Caco-2 (cell line): Measurements from ENCODE around the gene ALPL. TPM values are rescaled to one million over a fixed set of nuclear protein-coding genes. Genes with fewer than 3 reads are reported as not detected.

Experiments used
- BruUV-seq: library from RNA; stranded (reverse); fragments of 400-500 nt; replicated peaks from 2 replicates; lab custom pipeline; 2021; lab: Mats Ljungman, UMichigan
- CTCF ChIA-PET: fragments of 300-600 bp; sonication (Branson Sonifier 250); formaldehyde crosslinking; loops from one replicate; lab custom pipeline; 2022; ENCODE audit warnings: antibody characterized with exemption; lab: Charles Lee
- POLR2A ChIA-PET: fragments of 300-600 bp; sonication (Branson Sonifier 250); formaldehyde crosslinking; loops from one replicate; lab custom pipeline; 2022; ENCODE audit warnings: antibody characterized with exemption; lab: Charles Lee
- DNase-seq, 2 experiments: peaks; one replicate each; pipeline versions ENCODE4 v3.0.0 to v3.0.0-alpha.2; 2020 to 2022
- H3K27me3 ChIP-seq: replicated peaks from 2 replicates; pipeline ENCODE4 v1.6.0; 2011; ENCODE audit warnings: low read length; ENCODE audit not compliant: control insufficient read depth, insufficient read depth
- H3K36me3 ChIP-seq: 2 replicates; pipeline ENCODE4 v1.5.1; 2011; ENCODE audit warnings: low read length; ENCODE audit not compliant: control insufficient read depth, insufficient read depth
- H3K4me1 ChIP-seq: fragments of 250-450 bp; sonication (Bioruptor Pico); 2 replicates; pipeline ENCODE4 v1.5.1; 2020; ENCODE audit warnings: mild to moderate bottlenecking
- H3K4me3 ChIP-seq: 2 replicates; pipeline ENCODE4 v1.5.1; 2011; ENCODE audit warnings: low read depth, mild to moderate bottlenecking, control low read depth, low read length
- H3K9me3 ChIP-seq: fragments of 250-450 bp; sonication (Bioruptor Pico); 2 replicates; pipeline ENCODE4 v1.5.1; 2020; ENCODE audit warnings: mild to moderate bottlenecking, moderate library complexity
- H3K27ac Mint-ChIP-seq: one replicate; pipeline ENCODE4 v1.8.0; 2022; ENCODE audit warnings: mixed read lengths; ENCODE audit not compliant: unreplicated experiment
- H3K27me3 Mint-ChIP-seq: one replicate; pipeline ENCODE4 v1.8.0; 2022; ENCODE audit warnings: mixed read lengths; ENCODE audit not compliant: insufficient read depth, unreplicated experiment
- H3K36me3 Mint-ChIP-seq: one replicate; pipeline ENCODE4 v1.8.0; 2022; ENCODE audit warnings: mild to moderate bottlenecking, mixed read lengths; ENCODE audit not compliant: insufficient read depth, unreplicated experiment
- H3K4me1 Mint-ChIP-seq: one replicate; pipeline ENCODE4 v1.8.0; 2022; ENCODE audit warnings: low read depth, mixed read lengths; ENCODE audit not compliant: unreplicated experiment
- H3K4me3 Mint-ChIP-seq: one replicate; pipeline ENCODE4 v1.8.0; 2022; ENCODE audit warnings: mild to moderate bottlenecking, moderate library complexity, mixed read lengths; ENCODE audit not compliant: unreplicated experiment
- H3K9me3 Mint-ChIP-seq: one replicate; pipeline ENCODE4 v1.8.0; 2022; ENCODE audit warnings: mixed read lengths; ENCODE audit not compliant: unreplicated experiment
- intact Hi-C: fragments of 100-400 bp; cut with micrococcal nuclease; formaldehyde crosslinking; loops from one replicate; pipeline ENCODE4 v1.10.0; 2022; ENCODE audit not compliant: unreplicated experiment
- total RNA-seq: library from RNA; stranded (reverse); gene quantifications from 2 replicates; pipeline ENCODE4 v1.2.3, GENCODE V29; 2022
- TF ChIP-seq, protein P1 (sequence below), 2 experiments: fragments of 200-600 bp in 1 of 2; IDR thresholded peaks; 1 replicate in 1 of 2; 2 replicates in 1 of 2; pipeline versions ENCODE4 v1.5.1 to v1.8.0; 2011 to 2022; ENCODE audit warnings: antibody characterized with exemption in 1 of 2, control low read depth in 1 of 2, inconsistent platforms in 1 of 2, low read depth in 1 of 2, low read length in 1 of 2, mild to moderate bottlenecking in 1 of 2, moderate library complexity in 1 of 2; ENCODE audit not compliant: insufficient read depth in 1 of 2, severe bottlenecking in 1 of 2, unreplicated experiment in 1 of 2

ALPL gene
- total RNA-seq, 1 experiment from 2014 or later: 0.79 TPM

DNA sequence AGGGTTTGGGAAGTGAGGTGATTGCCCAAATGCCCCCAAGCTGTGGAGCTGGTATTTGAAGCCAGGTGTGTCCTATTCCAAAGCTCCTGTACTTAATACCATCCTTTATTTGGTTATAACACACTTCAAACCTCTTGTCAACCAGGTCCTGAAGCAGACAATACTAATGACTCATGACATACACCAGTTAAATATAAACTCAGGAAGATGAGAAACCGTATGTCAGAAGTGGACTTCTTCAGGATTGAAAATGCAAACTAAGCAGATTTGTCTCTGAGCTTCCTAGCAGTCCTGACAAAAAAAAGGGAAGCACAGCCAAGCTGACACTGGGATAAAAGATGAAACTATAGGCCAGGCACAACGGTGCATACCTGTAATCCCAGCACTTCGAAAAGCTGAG is 70.6 kb downstream of the ALPL start:
- no peak for DNase-seq
- Mint-ChIP-seq H3K27me3 (no peaks in the 10 kb centered on the region), H3K4me1 (no peaks in the 10 kb centered on the region), H3K4me3 (no peak overlapping the region), H3K9me3 (no peaks in the 10 kb centered on the region), H3K36me3 (no peaks in the 10 kb centered on the region), H3K27ac (no peak overlapping the region)
- H3K4me1 ChIP-seq: no peaks in the 10 kb centered on the region
- POLR2A ChIA-PET: no interaction called here
- H3K27me3 ChIP-seq: no peaks in the 10 kb centered on the region
- intact Hi-C loops: no loop called here
- BruUV-seq: no TSS peak
- H3K36me3 ChIP-seq: no peaks in the 10 kb centered on the region
- H3K4me3 ChIP-seq: no peak overlapping the region
- no peaks in the 10 kb centered on the region for H3K9me3 ChIP-seq
- TF ChIP-seq, protein P1, sequence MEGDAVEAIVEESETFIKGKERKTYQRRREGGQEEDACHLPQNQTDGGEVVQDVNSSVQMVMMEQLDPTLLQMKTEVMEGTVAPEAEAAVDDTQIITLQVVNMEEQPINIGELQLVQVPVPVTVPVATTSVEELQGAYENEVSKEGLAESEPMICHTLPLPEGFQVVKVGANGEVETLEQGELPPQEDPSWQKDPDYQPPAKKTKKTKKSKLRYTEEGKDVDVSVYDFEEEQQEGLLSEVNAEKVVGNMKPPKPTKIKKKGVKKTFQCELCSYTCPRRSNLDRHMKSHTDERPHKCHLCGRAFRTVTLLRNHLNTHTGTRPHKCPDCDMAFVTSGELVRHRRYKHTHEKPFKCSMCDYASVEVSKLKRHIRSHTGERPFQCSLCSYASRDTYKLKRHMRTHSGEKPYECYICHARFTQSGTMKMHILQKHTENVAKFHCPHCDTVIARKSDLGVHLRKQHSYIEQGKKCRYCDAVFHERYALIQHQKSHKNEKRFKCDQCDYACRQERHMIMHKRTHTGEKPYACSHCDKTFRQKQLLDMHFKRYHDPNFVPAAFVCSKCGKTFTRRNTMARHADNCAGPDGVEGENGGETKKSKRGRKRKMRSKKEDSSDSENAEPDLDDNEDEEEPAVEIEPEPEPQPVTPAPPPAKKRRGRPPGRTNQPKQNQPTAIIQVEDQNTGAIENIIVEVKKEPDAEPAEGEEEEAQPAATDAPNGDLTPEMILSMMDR (IDR thresholded peaks at IDR 0.05; ENCODE audit: insufficient read depth in 1 of 2, low read depth in 1 of 2, low read length in 1 of 2, severe bottlenecking in 1 of 2, unreplicated experiment in 1 of 2): no peak
- CTCF ChIA-PET: no interaction called here

DNA sequence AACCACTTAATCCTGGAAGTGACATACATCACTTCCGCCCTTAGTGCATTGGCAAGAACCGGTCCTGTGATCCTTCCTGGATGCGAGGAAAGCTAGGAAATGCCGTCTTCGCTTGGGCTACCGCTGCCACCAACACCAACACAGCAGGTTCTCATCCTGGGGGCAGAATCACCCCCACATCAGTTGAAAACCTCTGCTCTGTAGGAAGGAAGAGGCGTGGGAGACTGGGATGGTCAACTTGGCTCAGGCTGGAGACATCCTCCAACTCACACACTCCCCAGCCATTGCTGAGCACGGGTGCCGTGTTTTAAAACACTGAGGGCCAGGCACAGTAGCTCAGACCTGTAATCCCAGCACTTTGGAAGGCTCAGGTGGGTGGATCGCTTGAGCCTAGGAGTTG is 74.9 kb downstream of the ALPL start:
- Histone ChIP-seq H3K9me3 (no peaks in the 10 kb centered on the region), H3K36me3 (no peaks in the 10 kb centered on the region), H3K4me3 (no peak overlapping the region), H3K4me1 (no peaks in the 10 kb centered on the region), H3K27me3 (no peaks in the 10 kb centered on the region)
- TF ChIP-seq, protein P1 (IDR thresholded peaks at IDR 0.05; ENCODE audit: insufficient read depth in 1 of 2, low read depth in 1 of 2, low read length in 1 of 2, severe bottlenecking in 1 of 2, unreplicated experiment in 1 of 2): no peak
- no peaks in the 10 kb centered on the region for H3K4me1 Mint-ChIP-seq
- H3K27me3 Mint-ChIP-seq: peaks cover 8% of the 10 kb centered on the region
- H3K36me3 Mint-ChIP-seq: no peaks in the 10 kb centered on the region
- POLR2A ChIA-PET: no interaction called here
- no peak overlapping the region for H3K27ac Mint-ChIP-seq
- CTCF ChIA-PET: no interaction called here
- intact Hi-C loops: no loop called here
- no TSS peak for BruUV-seq
- no peak for DNase-seq
- H3K9me3 Mint-ChIP-seq: no peaks in the 10 kb centered on the region
- H3K4me3 Mint-ChIP-seq: no peak overlapping the region

DNA sequence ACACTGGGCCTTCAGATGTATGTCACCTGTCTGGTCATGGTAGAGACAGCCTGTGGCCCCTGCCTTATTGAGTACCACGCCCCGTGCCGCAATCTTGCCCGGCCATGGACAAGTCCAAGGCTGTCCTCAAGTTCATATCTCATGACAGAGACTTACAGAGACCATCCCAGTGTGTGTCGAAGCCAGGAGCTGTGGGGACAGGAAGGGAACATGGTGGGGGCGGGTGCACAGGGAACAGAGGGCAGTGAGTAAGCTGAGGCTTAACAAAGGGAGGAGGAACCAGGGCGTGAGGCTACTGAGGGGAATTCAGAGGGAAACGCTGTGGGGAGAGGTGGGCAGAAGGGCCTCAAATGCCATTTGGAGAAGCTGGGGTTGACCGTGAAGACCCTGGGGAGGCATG is 75.8 kb downstream of the ALPL start:
- Mint-ChIP-seq H3K4me3 (no peak overlapping the region), H3K36me3 (no peaks in the 10 kb centered on the region), H3K27ac (no peak overlapping the region), H3K27me3 (peaks cover 8% of the 10 kb centered on the region), H3K9me3 (no peaks in the 10 kb centered on the region), H3K4me1 (no peaks in the 10 kb centered on the region)
- no TSS peak for BruUV-seq
- ChIA-PET CTCF (interaction anchor here (0.6 kb wide), 1 partner anchor 217 kb away, joined by 3 read pairs; no protein-coding TSS in a partner anchor), POLR2A (no interaction called here)
- DNase-seq: no peak
- TF ChIP-seq, protein P1 (IDR thresholded peaks at IDR 0.05; ENCODE audit: insufficient read depth in 1 of 2, low read depth in 1 of 2, low read length in 1 of 2, severe bottlenecking in 1 of 2, unreplicated experiment in 1 of 2): no peak
- Histone ChIP-seq H3K4me1 (no peaks in the 10 kb centered on the region), H3K9me3 (no peaks in the 10 kb centered on the region), H3K4me3 (no peak overlapping the region), H3K36me3 (no peaks in the 10 kb centered on the region), H3K27me3 (no peaks in the 10 kb centered on the region)
- intact Hi-C loops: no loop called here
